ENCODE data around the gene CCNJL. TPM values are rescaled to one million over a fixed set of nuclear protein-coding genes. Genes with fewer than 3 reads are reported as not detected.

Gene CCNJL
- total and polyA plus RNA-seq, 2 experiments from 2014 or later = 28.4 to 29.2 TPM

- no peak for TF ChIP-seq ZNF462 (CRISPR knock-in tag; IDR thresholded peaks at IDR 0.05)
- TF ChIP-seq STAT1 (IDR thresholded peaks at IDR 0.05; ENCODE audit: unreplicated experiment) = no peak
- no peak for TF ChIP-seq ZNF114 (CRISPR knock-in tag; IDR thresholded peaks at IDR 0.05)
Measured at GRCh38 chr5:160357394-160357793, 45.0 kb upstream of the CCNJL start (continued).

GRCh38 chr5:160356550-160357347 is 44.4 kb upstream of the CCNJL start:
- Histone ChIP-seq H3K79me2 (replicated peaks; ENCODE audit: insufficient read depth) (no peaks in the 10 kb centered on the region), H3K9me2 (ENCODE audit: insufficient read depth) (no peaks in the 10 kb centered on the region), H3K36me3 (ENCODE audit: insufficient read depth) (no peaks in the 10 kb centered on the region), H3K27me3 (ENCODE audit: insufficient read depth) (no peaks in the 10 kb centered on the region), H3K4me3 (no peak overlapping the region), H3F3A (replicated peaks; ENCODE audit: low read depth) (no peaks in the 10 kb centered on the region), H3K4me1 (ENCODE audit: insufficient read depth) (peaks cover 4% of the 10 kb centered on the region; the same call in 1 of the 2 replicates), H2AFZ (peak overlapping the region; percentile 38), H4K20me1 (replicated peaks; ENCODE audit: insufficient read depth) (no peaks in the 10 kb centered on the region), H3K4me2 (no peak overlapping the region), H3K27ac (ENCODE audit: low read depth) (no peak overlapping the region)
- peaks cover 6% of the 10 kb centered on the region for H3K27me3 Mint-ChIP-seq (ENCODE audit: insufficient read depth, low read depth, poor library complexity)
- ATAC-seq (peak; percentile 42), DNase-seq (ENCODE audit: low spot score) (peak; percentile 25)
- H3K4me1 Mint-ChIP-seq = peaks cover 21% of the 10 kb centered on the region
- H3K27ac Mint-ChIP-seq = no peak overlapping the region
- H3K4me3 Mint-ChIP-seq = no peak overlapping the region
- no peaks in the 10 kb centered on the region for H3K9me3 Mint-ChIP-seq
- H3K36me3 Mint-ChIP-seq (ENCODE audit: low read depth) = no peaks in the 10 kb centered on the region; the same call in 2 of the 3 replicates
- no peak for TF ChIP-seq REST (IDR thresholded peaks at IDR 0.05; ENCODE audit: unreplicated experiment)
- no peak for TF ChIP-seq ETS1 (IDR thresholded peaks at IDR 0.05)
- TF ChIP-seq JUNB (IDR thresholded peaks at IDR 0.05; ENCODE audit: unreplicated experiment) = no peak
- TF ChIP-seq ZNF114 (CRISPR knock-in tag; IDR thresholded peaks at IDR 0.05) = no peak
- no peak for TF ChIP-seq NANOG (IDR thresholded peaks at IDR 0.05; ENCODE audit: borderline replicate concordance)
- TF ChIP-seq ZNF331 (CRISPR knock-in tag; IDR thresholded peaks at IDR 0.05; ENCODE audit: low read depth) = no peak
- no peak for TF ChIP-seq POLR2AphosphoS5 (IDR thresholded peaks at IDR 0.05; ENCODE audit: low read depth)
- no peak for TF ChIP-seq EZH2 (IDR thresholded peaks at IDR 0.05; ENCODE audit: low read depth, unreplicated experiment)
- TF ChIP-seq STAT1 (IDR thresholded peaks at IDR 0.05; ENCODE audit: unreplicated experiment) = no peak
